NT2/D1 (cell line): Measurements from ENCODE around the gene QRFP.

Experiments
- YY1 ChIP-seq: IDR thresholded peaks from 2 replicates; pipeline ENCODE4 v1.6.1; 2011; ENCODE audit not compliant: insufficient read length, insufficient read depth
- ZNF274 ChIP-seq: IDR thresholded peaks from 2 replicates; pipeline ENCODE4 v1.6.1; 2011; ENCODE audit warnings: mild to moderate bottlenecking, low read depth, low read length

DNA sequence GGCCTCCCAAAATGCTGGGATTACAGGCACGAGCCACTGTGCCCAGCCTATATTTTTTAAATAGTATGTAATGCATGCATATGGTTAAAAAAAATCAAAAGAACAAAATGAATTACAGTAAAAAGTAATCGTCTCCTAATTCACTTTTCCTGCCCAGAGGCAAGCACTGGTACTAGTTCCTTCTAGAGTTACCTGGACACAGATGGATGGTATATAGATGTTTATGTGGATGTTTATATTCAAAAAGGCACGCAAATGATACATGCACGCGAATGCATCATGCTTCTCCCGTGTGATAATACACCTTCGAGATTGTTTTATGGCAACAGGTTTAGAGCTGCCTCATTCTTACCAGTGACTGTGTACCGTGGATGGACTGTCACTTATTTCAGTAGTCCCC is 40.1 kb downstream of the QRFP start:
- TF ChIP-seq ZNF274 (no peak), YY1 (no peak)
